ENCODE measurements around the gene PRKCH.

Gene PRKCH

DNA sequence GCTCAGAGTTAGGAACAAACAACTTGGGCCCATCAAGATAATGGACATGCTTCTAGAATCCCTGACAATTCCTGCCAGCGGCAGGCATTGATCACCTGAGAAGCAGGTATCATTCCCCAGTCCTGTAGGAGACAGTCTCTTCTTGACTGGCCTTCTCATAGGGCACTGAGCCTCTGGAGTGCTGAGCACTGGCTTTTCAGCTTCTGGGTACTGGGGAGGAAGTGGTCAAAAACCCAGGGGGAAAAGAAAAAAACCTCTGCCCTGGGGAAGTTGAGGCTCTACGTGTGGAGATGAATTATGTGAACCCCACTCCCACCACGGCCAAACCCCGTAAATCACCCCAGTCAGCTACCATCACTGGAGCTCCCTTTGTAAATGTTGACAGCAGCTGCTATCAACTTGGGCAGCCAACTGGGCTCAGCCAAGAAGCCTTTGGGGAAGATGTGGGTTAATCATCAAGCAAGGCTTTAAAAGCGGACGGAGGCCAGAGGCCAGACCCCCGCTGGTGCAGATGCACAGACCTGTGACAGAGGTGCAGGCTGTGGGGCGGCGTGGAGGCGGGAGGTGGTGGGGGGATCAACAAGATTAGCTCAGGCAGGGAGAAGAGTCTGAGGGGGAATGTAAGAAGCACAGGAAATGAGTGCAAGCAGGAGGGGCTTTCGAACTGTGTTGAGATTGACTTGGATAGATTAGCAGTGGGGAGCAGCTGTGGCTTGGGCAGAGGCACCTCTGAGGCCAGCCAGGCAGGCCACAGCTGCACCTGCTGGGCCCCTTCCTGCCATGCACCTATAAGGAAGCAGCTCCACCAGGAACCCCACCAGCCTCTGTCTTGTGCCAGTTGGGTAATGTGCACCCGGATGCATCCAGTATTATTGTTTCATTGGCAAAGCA, 268.6 kb downstream of the PRKCH start:
- DNase-seq (ENCODE audit: low read depth) = no peak

DNA sequence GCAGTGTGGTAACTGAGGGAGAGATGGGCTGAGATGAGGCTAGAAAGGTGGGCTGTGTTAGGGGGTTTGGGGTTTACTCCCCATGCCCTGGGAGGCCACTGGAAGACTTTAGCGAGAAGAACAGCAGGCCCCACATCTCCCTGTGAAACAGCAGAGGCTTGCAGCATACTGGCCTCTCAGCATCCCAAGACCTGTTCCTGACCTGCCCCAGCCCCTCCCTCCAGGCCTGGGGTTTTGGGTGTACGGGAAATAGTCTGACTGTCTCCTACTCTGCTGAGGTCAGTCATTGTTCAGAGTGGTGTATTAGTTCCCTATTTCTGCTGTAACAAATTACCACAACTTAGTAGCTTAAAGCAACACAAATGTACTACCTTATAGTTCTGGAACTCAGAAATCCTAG, 270.5 kb downstream of the PRKCH start:
- DNase-seq (ENCODE audit: low read depth) = no peak

DNA sequence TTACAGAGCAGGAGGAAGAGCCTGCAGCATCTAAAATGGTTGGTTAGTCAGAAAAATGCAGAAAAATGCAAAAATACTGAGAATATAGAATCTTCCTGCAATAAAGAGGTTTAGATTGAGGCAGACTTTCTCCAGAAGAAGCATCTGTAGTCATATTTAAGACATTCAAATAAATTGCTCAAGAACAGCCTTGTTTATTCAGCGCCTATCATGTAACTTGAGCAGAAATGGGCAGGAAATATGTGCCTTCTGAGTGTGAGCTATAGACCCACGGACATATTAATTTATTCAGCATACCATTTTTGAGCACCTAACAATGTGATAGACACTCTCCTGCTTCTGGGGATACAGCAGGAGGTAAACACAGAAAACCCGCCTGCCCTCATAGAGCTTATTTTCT, 272.0 kb downstream of the PRKCH start:
- DNase-seq (ENCODE audit: low read depth) = no peak

DNA sequence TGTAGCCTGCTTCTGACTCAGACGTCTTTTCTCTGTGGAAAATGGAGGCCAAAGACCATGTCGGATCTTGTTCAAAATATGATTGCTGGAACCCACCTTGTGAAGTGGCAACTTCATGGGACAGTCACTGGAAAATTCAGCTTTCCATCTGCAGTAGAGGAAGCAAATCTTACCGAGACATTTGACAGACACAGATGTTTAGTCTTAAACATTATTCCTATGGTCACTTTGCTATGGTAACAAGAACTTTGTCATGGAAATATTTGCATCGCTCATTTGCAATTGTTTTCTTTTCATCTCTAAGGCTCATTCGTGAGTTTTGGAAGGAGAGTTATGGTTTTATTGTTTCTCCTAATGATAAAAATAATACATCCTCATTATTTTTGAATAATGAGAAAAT, 275.6 kb downstream of the PRKCH start:
- no peak for DNase-seq (ENCODE audit: low read depth)

- no peak for DNase-seq (ENCODE audit: low read depth)
Measured at GRCh38 chr14:61598980-61599379, 277.6 kb downstream of the PRKCH start.

GRCh38 chr14:61599942-61600341, 278.6 kb downstream of the PRKCH start:
- no peak for DNase-seq (ENCODE audit: low read depth)
